ENCODE results near the gene SSB. TPM values are rescaled to one million over a fixed set of nuclear protein-coding genes. Genes with fewer than 3 reads are reported as not detected.

The SSB gene
- total RNA-seq, 2 donors from 2014 or later, result 65.9 to 335 TPM

- H3K27ac ChIP-seq, result no peak overlapping the region
- ATAC-seq (ENCODE audit: insufficient number of reproducible peaks, low FRiP score, low read depth) (no peak), DNase-seq (ENCODE audit: low spot score) (no peak)
- no peak overlapping the region for H3K4me3 ChIP-seq
- no peaks in the 10 kb centered on the region for H3K27me3 ChIP-seq (replicated peaks; ENCODE audit: insufficient read depth)
- TF ChIP-seq CTCF (IDR thresholded peaks at IDR 0.05), result no peak
- no peaks in the 10 kb centered on the region for H3K4me1 ChIP-seq (ENCODE audit: control insufficient read depth in 1 of 2, low read depth in 2 of 2)
- H3K36me3 ChIP-seq, result no peaks in the 10 kb centered on the region
- H3K9me3 ChIP-seq, result no peaks in the 10 kb centered on the region
These were observed 16.2 kb upstream of the SSB start for GRCh38 chr2:169782513-169782912.

GRCh38 chr2:169790581-169790980 is 8.1 kb upstream of the SSB start:
- TF ChIP-seq CTCF (IDR thresholded peaks at IDR 0.05), result no peak
- H3K4me1 ChIP-seq (ENCODE audit: control insufficient read depth in 1 of 2, low read depth in 2 of 2), result peaks cover 0 to 3% of the 10 kb centered on the region in 2 donors
- no peak overlapping the region for H3K4me3 ChIP-seq
- H3K27me3 ChIP-seq (replicated peaks; ENCODE audit: insufficient read depth), result no peaks in the 10 kb centered on the region
- no peaks in the 10 kb centered on the region for H3K36me3 ChIP-seq
- DNase-seq (ENCODE audit: low spot score) (no peak), ATAC-seq (ENCODE audit: insufficient number of reproducible peaks, low FRiP score, low read depth) (no peak)
- no peaks in the 10 kb centered on the region for H3K9me3 ChIP-seq
- no peak overlapping the region for H3K27ac ChIP-seq

DNA sequence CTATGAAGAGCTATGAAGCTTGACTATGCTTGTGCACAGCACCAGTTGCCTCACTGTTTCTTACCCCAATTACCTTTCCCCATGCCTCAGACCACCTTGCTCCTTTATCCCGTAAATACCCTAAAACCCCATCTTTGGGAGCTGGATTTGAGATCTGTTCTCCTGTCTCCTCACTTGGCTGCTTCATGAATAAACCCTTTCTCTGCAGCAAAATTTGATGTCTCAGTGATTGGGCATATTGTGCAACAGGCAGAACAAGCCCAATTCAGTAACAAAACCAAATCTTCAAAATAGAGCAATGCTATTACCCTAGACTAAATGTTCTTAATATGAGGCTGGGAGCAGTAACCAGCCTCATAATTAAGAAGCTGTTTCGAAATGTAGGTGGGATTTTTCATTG is 3.5 kb upstream of the SSB start:
- no peak overlapping the region for H3K4me3 ChIP-seq
- no peaks in the 10 kb centered on the region for H3K9me3 ChIP-seq
- H3K27me3 ChIP-seq (replicated peaks; ENCODE audit: insufficient read depth), result no peaks in the 10 kb centered on the region
- DNase-seq (ENCODE audit: low spot score) (no peak), ATAC-seq (ENCODE audit: insufficient number of reproducible peaks, low FRiP score, low read depth) (no peak)
- no peak overlapping the region for H3K27ac ChIP-seq
- no peak for TF ChIP-seq CTCF (IDR thresholded peaks at IDR 0.05)
- peaks cover 0 to 7% of the 10 kb centered on the region in 2 donors for H3K4me1 ChIP-seq (ENCODE audit: control insufficient read depth in 1 of 2, low read depth in 2 of 2)
- H3K36me3 ChIP-seq, result no peaks in the 10 kb centered on the region

GRCh38 chr2:169796441-169796840 is 2.2 kb upstream of the SSB start:
- ATAC-seq (ENCODE audit: insufficient number of reproducible peaks, low FRiP score, low read depth) (no peak), DNase-seq (ENCODE audit: low spot score) (no peak)
- Histone ChIP-seq H3K27ac (no peak overlapping the region), H3K27me3 (replicated peaks; ENCODE audit: insufficient read depth) (no peaks in the 10 kb centered on the region), H3K9me3 (no peaks in the 10 kb centered on the region), H3K36me3 (no peaks in the 10 kb centered on the region), H3K4me3 (no peak overlapping the region), H3K4me1 (ENCODE audit: control insufficient read depth in 1 of 2, low read depth in 2 of 2) (peaks cover 4 to 8% of the 10 kb centered on the region in 2 donors)
- TF ChIP-seq CTCF (IDR thresholded peaks at IDR 0.05), result no peak

- Histone ChIP-seq H3K27me3 (replicated peaks; ENCODE audit: insufficient read depth) (no peaks in the 10 kb centered on the region), H3K36me3 (peaks cover 8% of the 10 kb centered on the region), H3K27ac (no peak overlapping the region), H3K4me1 (ENCODE audit: control insufficient read depth in 1 of 2, low read depth in 2 of 2) (peaks cover 8 to 18% of the 10 kb centered on the region in 2 donors), H3K9me3 (no peaks in the 10 kb centered on the region), H3K4me3 (no peak overlapping the region)
- no peak for TF ChIP-seq CTCF (IDR thresholded peaks at IDR 0.05)
- no peak for ATAC-seq (ENCODE audit: insufficient number of reproducible peaks, low FRiP score, low read depth)
- no peak for DNase-seq (ENCODE audit: low spot score)
These were observed 1.1 kb upstream of the SSB start for GRCh38 chr2:169797601-169798000.
